Tibial artery (tissue), 4 donors: ENCODE measurements around the gene KLHL29.

Experiments used
- DNase-seq, 2 donors: peaks; one replicate each; pipeline ENCODE4 v3.0.0-alpha.2; 2019
- H3K27ac ChIP-seq, 2 donors: fragments of 200-600 bp; sonication (generic) in 1 of 2; 1 replicate in 1 of 2; 2 replicates in 1 of 2; pipeline ENCODE4 v1.5.1; 2018 to 2019; ENCODE audit warnings: mild to moderate bottlenecking in 1 of 2
- H3K27me3 ChIP-seq, 2 donors: fragments of 200-600 bp; sonication (generic) in 1 of 2; one replicate each; pipeline versions ENCODE4 v1.5.1 to v1.6.0; 2016 to 2019
- H3K36me3 ChIP-seq, 3 donors: fragments of 200-600 bp; sonication (generic) in 2 of 3; one replicate each; pipeline ENCODE4 v1.5.1; 2016 to 2019; ENCODE audit warnings: mild to moderate bottlenecking in 2 of 3
- H3K4me1 ChIP-seq, 4 donors: fragments of 200-600 bp; sonication (generic) in 2 of 4; 1 replicate in 3 of 4; 2 replicates in 1 of 4; pipeline ENCODE4 v1.5.1; 2016 to 2019
- H3K4me3 ChIP-seq, 2 donors: fragments of 200-600 bp; sonication (generic) in 1 of 2; 1 replicate in 1 of 2; 2 replicates in 1 of 2; pipeline ENCODE4 v1.5.1; 2018 to 2019; ENCODE audit warnings: mild to moderate bottlenecking in 2 of 2
- H3K9me3 ChIP-seq, 3 donors: fragments of 200-600 bp; sonication (generic) in 1 of 3; one replicate each; pipeline ENCODE4 v1.5.1; 2016 to 2019
- CTCF ChIP-seq, 2 experiments: fragments of 200-600 bp in 1 of 2; fragments of 450-650 bp in 1 of 2; IDR thresholded peaks; one replicate each; pipeline ENCODE4 v1.5.1; 2017 to 2019; ENCODE audit warnings: antibody characterized with exemption in 2 of 2, mild to moderate bottlenecking in 1 of 2, moderate library complexity in 1 of 2
- intact Hi-C: fragments of 100-400 bp; cut with DNase I; formaldehyde crosslinking; loops from one replicate; pipeline ENCODE4 v1.15.0; 2023; ENCODE audit warnings: low total_unique reads

The KLHL29 gene

GRCh38 chr2:23538566-23538965, 153.6 kb downstream of the KLHL29 start:
- no peak for TF ChIP-seq CTCF (IDR thresholded peaks at IDR 0.05)
- intact Hi-C loops = no loop called here
- Histone ChIP-seq H3K36me3 (no peaks in the 10 kb centered on the region), H3K4me1 (peaks cover 0 to 20% (median 11%) of the 10 kb centered on the region in 4 donors), H3K27me3 (no peaks in the 10 kb centered on the region), H3K27ac (no peak overlapping the region), H3K9me3 (no peaks in the 10 kb centered on the region), H3K4me3 (no peak overlapping the region)
- DNase-seq = no peak

GRCh38 chr2:23540804-23541360, 155.9 kb downstream of the KLHL29 start:
- no peaks in the 10 kb centered on the region for H3K36me3 ChIP-seq
- H3K27ac ChIP-seq = no peak overlapping the region
- H3K4me3 ChIP-seq = no peak overlapping the region
- H3K9me3 ChIP-seq = no peaks in the 10 kb centered on the region
- DNase-seq = no peak
- intact Hi-C loops = no loop called here
- TF ChIP-seq CTCF (IDR thresholded peaks at IDR 0.05) = no peak
- no peaks in the 10 kb centered on the region for H3K27me3 ChIP-seq
- H3K4me1 ChIP-seq = peaks cover 0 to 31% (median 21%) of the 10 kb centered on the region in 4 donors

- Histone ChIP-seq H3K36me3 (no peaks in the 10 kb centered on the region), H3K4me3 (no peak overlapping the region), H3K27ac (no peak overlapping the region), H3K4me1 (peaks cover 0 to 34% (median 22%) of the 10 kb centered on the region in 4 donors), H3K9me3 (no peaks in the 10 kb centered on the region), H3K27me3 (no peaks in the 10 kb centered on the region)
- no peak for TF ChIP-seq CTCF (IDR thresholded peaks at IDR 0.05)
- no peak for DNase-seq
- intact Hi-C loops = no loop called here
Observed at GRCh38 chr2:23541503-23542229, 156.7 kb downstream of the KLHL29 start.

- Histone ChIP-seq H3K9me3 (no peaks in the 10 kb centered on the region), H3K4me3 (no peak overlapping the region), H3K36me3 (no peaks in the 10 kb centered on the region), H3K4me1 (peaks cover 0 to 34% (median 22%) of the 10 kb centered on the region in 4 donors), H3K27ac (no peak overlapping the region), H3K27me3 (no peaks in the 10 kb centered on the region)
- DNase-seq = no peak
- intact Hi-C loops = no loop called here
- TF ChIP-seq CTCF (IDR thresholded peaks at IDR 0.05) = no peak
Observed at GRCh38 chr2:23542230-23542789, 157.3 kb downstream of the KLHL29 start.

GRCh38 chr2:23543302-23543701, 158.3 kb downstream of the KLHL29 start:
- H3K9me3 ChIP-seq = no peaks in the 10 kb centered on the region
- H3K4me1 ChIP-seq = peaks cover 0 to 32% (median 18%) of the 10 kb centered on the region in 4 donors
- no peak overlapping the region for H3K4me3 ChIP-seq
- no peak for DNase-seq
- no peak for TF ChIP-seq CTCF (IDR thresholded peaks at IDR 0.05)
- no peaks in the 10 kb centered on the region for H3K27me3 ChIP-seq
- H3K27ac ChIP-seq = no peak overlapping the region
- intact Hi-C loops = no loop called here
- H3K36me3 ChIP-seq = no peaks in the 10 kb centered on the region
